H1 (cell line): ENCODE results near the gene ACTL8. TPM values are rescaled to one million over a fixed set of nuclear protein-coding genes. Genes with fewer than 3 reads are reported as not detected.

ENCODE experiments used
- CEBPB ChIP-seq: IDR thresholded peaks from 2 replicates; pipeline ENCODE4 v1.6.1; 2012; ENCODE audit warnings: low read depth, low read length
- CHD7 ChIP-seq: fragments of 300-600 bp; sonication (generic); IDR thresholded peaks from 2 replicates; pipeline ENCODE4 v1.7.1; 2012; ENCODE audit warnings: low read length, moderate library complexity, mild to moderate bottlenecking, inconsistent platforms; ENCODE audit not compliant: insufficient replicate concordance
- CTCF ChIP-seq, 3 experiments: IDR thresholded peaks; 1 replicate in 2 of 3; 2 replicates in 1 of 3; pipeline versions ENCODE4 v1.5.1 to v1.6.1; 2011; ENCODE audit warnings: low read length in 3 of 3, mild to moderate bottlenecking in 3 of 3, inconsistent platforms in 2 of 3, low read depth in 1 of 3, moderate library complexity in 1 of 3; ENCODE audit not compliant: insufficient read depth in 1 of 3; ENCODE audit errors: control extremely low read depth in 1 of 3
- RBBP5 ChIP-seq: IDR thresholded peaks from 2 replicates; pipeline ENCODE4 v1.7.1; 2012; ENCODE audit warnings: low read depth, mild to moderate bottlenecking, inconsistent platforms, low read length, moderate library complexity, borderline replicate concordance
- SIN3A ChIP-seq, 2 experiments: IDR thresholded peaks in 1 of 2; conservative IDR thresholded peaks in 1 of 2; 2 replicates each; pipeline ENCODE4 v1.6.1; 2011 to 2012; ENCODE audit warnings: low read length in 2 of 2, improper control_type of control experiment in 1 of 2, low read depth in 1 of 2, mild to moderate bottlenecking in 1 of 2
- SP1 ChIP-seq: IDR thresholded peaks from 2 replicates; pipeline ENCODE4 v1.6.1; 2011; ENCODE audit warnings: low read depth, low read length
- TAF1 ChIP-seq: IDR thresholded peaks from 2 replicates; pipeline ENCODE4 v1.6.1; 2011; ENCODE audit warnings: mild to moderate bottlenecking, low read depth, low read length
- TCF12 ChIP-seq: IDR thresholded peaks from 2 replicates; pipeline ENCODE4 v1.6.1; 2011; ENCODE audit warnings: low read depth, mild to moderate bottlenecking, low read length
- polyA plus RNA-seq, 7 experiments: library from polyadenylated mRNA; depleted of rRNA in 3 of 7; stranded (reverse) in 5 of 7; unstranded in 2 of 7; fragments of >200 nt in 5 of 7; fragments of 200-250 nt in 2 of 7; gene quantifications; 1 replicate in 5 of 7; 2 replicates in 1 of 7; 4 replicates in 1 of 7; pipeline versions ENCODE4 v1.2.1 to v1.2.3, GENCODE V29; 2011 to 2013; ENCODE audit warnings: missing spikeins in 2 of 7, mixed read lengths in 2 of 7
- total RNA-seq: library from RNA; stranded (reverse); fragmentation: NEBNext Ultra II Directional; extraction: Animal tissue kit (Norgen Biotek cat#: 25700); gene quantifications from 2 replicates; pipeline ENCODE4 v1.2.1, GENCODE V29; 2021

The ACTL8 gene
- total and polyA plus RNA-seq, 2 of the 8 experiments (the other 6 are each of a cell fraction or from before 2014, with no cell fraction given): 0.33 to 0.47 TPM

GRCh38 chr1:17866740-17867029, 111.6 kb downstream of the ACTL8 start (continued):
- TF ChIP-seq CTCF (IDR thresholded peaks at IDR 0.05; ENCODE audit: control extremely low read depth in 1 of 3, insufficient read depth in 1 of 3, low read depth in 1 of 3, low read length in 3 of 3) (no peak), SIN3A (conservative IDR thresholded peaks at IDR 0.05 in 1 of 2, IDR thresholded peaks at IDR 0.05 in 1 of 2; ENCODE audit: low read depth in 1 of 2, low read length in 2 of 2) (no peak), RBBP5 (no peak), TAF1 (no peak), CEBPB (no peak), CHD7 (no peak), TCF12 (no peak), SP1 (no peak)
- TF ChIP-seq, all 59 proteins: peak for 0
